PC-3 (cell line): Measurements from ENCODE around the gene PSPC1. TPM values are rescaled to one million over a fixed set of nuclear protein-coding genes. Genes with fewer than 3 reads are reported as not detected.
A peak's percentile ranks its signal among the peaks of the same experiment; 100 is the strongest.

ENCODE experiments used
- ATAC-seq: fragments of 200-7000 bp; cut with Tn5 transposase; 2 replicates; pipeline ENCODE4 v1.9.1; 2020; ENCODE audit warnings: mild to moderate bottlenecking, moderate library complexity
- BruUV-seq: library from RNA; stranded (reverse); fragments of 400-500 nt; replicated peaks from 2 replicates; lab custom pipeline; 2021; lab: Mats Ljungman, UMichigan
- CTCF ChIA-PET: fragments of 300-600 bp; sonication (Branson Sonifier 250); formaldehyde crosslinking; loops from one replicate; lab custom pipeline; 2022; ENCODE audit warnings: antibody characterized with exemption; lab: Charles Lee
- POLR2A ChIA-PET: fragments of 300-600 bp; sonication (Branson Sonifier 250); formaldehyde crosslinking; loops from one replicate; lab custom pipeline; 2022; ENCODE audit warnings: antibody characterized with exemption; ENCODE audit not compliant: unreplicated experiment; lab: Charles Lee
- DNase-seq: peaks from one replicate; pipeline ENCODE4 v3.0.0-alpha.2; 2015
- H2AFZ ChIP-seq: fragments of 300-600 bp; sonication (generic); 2 replicates; pipeline ENCODE4 v1.6.0; 2016; ENCODE audit warnings: antibody characterized with exemption, low read length
- H3F3A ChIP-seq: fragments of 300-600 bp; sonication (generic); one replicate; pipeline ENCODE4 v1.6.0; 2017; ENCODE audit warnings: antibody characterized with exemption, low read length, control low read depth, mild to moderate bottlenecking; ENCODE audit not compliant: unreplicated experiment
- H3K27ac ChIP-seq: fragments of 300-600 bp; sonication (generic); 2 replicates; pipeline ENCODE4 v1.5.1; 2016; ENCODE audit warnings: mild to moderate bottlenecking, low read length
- H3K27me3 ChIP-seq: fragments of 300-600 bp; sonication (generic); 2 replicates; pipeline ENCODE4 v1.6.1; 2016; ENCODE audit warnings: low read length, mixed read lengths
- H3K36me3 ChIP-seq: fragments of 300-600 bp; sonication (generic); 2 replicates; pipeline ENCODE4 v1.6.1; 2016; ENCODE audit warnings: low read depth, mixed run types, low read length, mixed read lengths
- H3K4me1 ChIP-seq: fragments of 300-600 bp; sonication (generic); 2 replicates; pipeline ENCODE4 v1.5.1; 2016; ENCODE audit warnings: low read length; ENCODE audit not compliant: insufficient read depth
- H3K4me2 ChIP-seq: fragments of 300-600 bp; sonication (generic); 2 replicates; pipeline ENCODE4 v1.6.0; 2016; ENCODE audit warnings: low read length
- H3K4me3 ChIP-seq: fragments of 300-600 bp; sonication (generic); 2 replicates; pipeline ENCODE4 v1.5.1; 2016; ENCODE audit warnings: mild to moderate bottlenecking, low read length, mixed read lengths
- H3K79me2 ChIP-seq: fragments of 300-600 bp; sonication (generic); 2 replicates; pipeline ENCODE4 v1.6.1; 2017; ENCODE audit warnings: low read length, mixed read lengths
- H3K9ac ChIP-seq: fragments of 300-600 bp; sonication (generic); 2 replicates; pipeline ENCODE4 v1.6.0; 2016; ENCODE audit warnings: mild to moderate bottlenecking, low read length
- H3K9me2 ChIP-seq: fragments of 300-600 bp; sonication (generic); replicated peaks from 2 replicates; pipeline ENCODE4 v1.6.1; 2016; ENCODE audit warnings: mixed run types, low read length, mixed read lengths
- H3K9me3 ChIP-seq: fragments of 300-600 bp; sonication (generic); 2 replicates; pipeline ENCODE4 v1.6.1; 2016; ENCODE audit warnings: low read length, mixed read lengths
- H4K20me1 ChIP-seq: fragments of 300-600 bp; sonication (generic); 2 replicates; pipeline ENCODE4 v1.6.1; 2016; ENCODE audit warnings: low read length, mixed read lengths
- EZH2 ChIP-seq: fragments of 300-600 bp; sonication (generic); IDR thresholded peaks from one replicate; pipeline ENCODE4 v1.6.1; 2017; ENCODE audit warnings: antibody characterized with exemption, mild to moderate bottlenecking, low read length; ENCODE audit not compliant: unreplicated experiment
- EZH2phosphoT487 ChIP-seq: fragments of 300-600 bp; sonication (generic); IDR thresholded peaks from 2 replicates; pipeline ENCODE4 v1.6.1; 2018; ENCODE audit warnings: mild to moderate bottlenecking, antibody characterized with exemption, low read length, borderline replicate concordance
- intact Hi-C: fragments of 100-400 bp; cut with micrococcal nuclease; formaldehyde crosslinking; loops from 2 replicates; pipeline ENCODE4 v1.9.0; 2023
- total RNA-seq: library from RNA; depleted of rRNA; stranded (reverse); fragments of >200 nt; gene quantifications from 2 replicates; pipeline ENCODE4 v1.2.3, GENCODE V29; 2014
- TF ChIP-seq, protein P1 (sequence below): fragments of 300-600 bp; sonication (generic); conservative IDR thresholded peaks from 2 replicates; pipeline ENCODE4 v1.5.1; 2017; ENCODE audit warnings: antibody characterized with exemption, low read depth, mild to moderate bottlenecking, low read length

PSPC1 gene
- total RNA-seq, 1 experiment from 2014 or later, result 121 TPM

DNA sequence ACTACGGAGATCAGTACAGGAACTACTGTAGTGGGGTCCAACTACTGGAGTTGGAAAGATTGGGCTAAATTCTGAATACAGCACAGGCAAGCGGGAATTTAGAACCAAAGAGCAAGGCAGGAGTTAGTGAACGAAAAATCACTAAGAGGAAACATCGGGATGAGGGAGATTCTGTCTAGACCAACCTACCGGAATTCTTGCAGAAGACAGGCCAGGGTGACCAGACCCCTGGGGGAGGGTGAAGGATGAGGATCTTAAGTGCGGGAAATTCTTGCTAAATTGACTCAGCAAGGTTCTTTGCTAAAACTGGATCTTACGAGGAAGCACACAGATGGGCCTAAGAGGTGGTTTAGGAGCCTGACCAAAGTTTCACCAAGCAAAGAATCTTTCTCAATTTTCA lies 13.2 kb upstream of the PSPC1 start:
- H3K4me3 ChIP-seq, result no peak overlapping the region
- H3K27me3 ChIP-seq, result no peaks in the 10 kb centered on the region
- H3K79me2 ChIP-seq, result no peaks in the 10 kb centered on the region
- no peaks in the 10 kb centered on the region for H3K36me3 ChIP-seq
- peaks cover 29% of the 10 kb centered on the region for H3K4me1 ChIP-seq
- DNase-seq (no peak), ATAC-seq (no peak)
- ChIA-PET CTCF (no interaction called here), POLR2A (no interaction called here)
- intact Hi-C loops, result no loop called here
- H3K27ac ChIP-seq, result peak overlapping the region; percentile 98
- TF ChIP-seq EZH2, result no peak
- TF ChIP-seq, protein P1, sequence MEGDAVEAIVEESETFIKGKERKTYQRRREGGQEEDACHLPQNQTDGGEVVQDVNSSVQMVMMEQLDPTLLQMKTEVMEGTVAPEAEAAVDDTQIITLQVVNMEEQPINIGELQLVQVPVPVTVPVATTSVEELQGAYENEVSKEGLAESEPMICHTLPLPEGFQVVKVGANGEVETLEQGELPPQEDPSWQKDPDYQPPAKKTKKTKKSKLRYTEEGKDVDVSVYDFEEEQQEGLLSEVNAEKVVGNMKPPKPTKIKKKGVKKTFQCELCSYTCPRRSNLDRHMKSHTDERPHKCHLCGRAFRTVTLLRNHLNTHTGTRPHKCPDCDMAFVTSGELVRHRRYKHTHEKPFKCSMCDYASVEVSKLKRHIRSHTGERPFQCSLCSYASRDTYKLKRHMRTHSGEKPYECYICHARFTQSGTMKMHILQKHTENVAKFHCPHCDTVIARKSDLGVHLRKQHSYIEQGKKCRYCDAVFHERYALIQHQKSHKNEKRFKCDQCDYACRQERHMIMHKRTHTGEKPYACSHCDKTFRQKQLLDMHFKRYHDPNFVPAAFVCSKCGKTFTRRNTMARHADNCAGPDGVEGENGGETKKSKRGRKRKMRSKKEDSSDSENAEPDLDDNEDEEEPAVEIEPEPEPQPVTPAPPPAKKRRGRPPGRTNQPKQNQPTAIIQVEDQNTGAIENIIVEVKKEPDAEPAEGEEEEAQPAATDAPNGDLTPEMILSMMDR, result no peak
- no peak for TF ChIP-seq EZH2phosphoT487
- H3K9ac ChIP-seq, result peak overlapping the region; percentile 75
- no peaks in the 10 kb centered on the region for H3K9me2 ChIP-seq
- BruUV-seq, result no TSS peak
- no peaks in the 10 kb centered on the region for H3F3A ChIP-seq
- H3K9me3 ChIP-seq, result no peaks in the 10 kb centered on the region
- no peak overlapping the region for H3K4me2 ChIP-seq
- no peaks in the 10 kb centered on the region for H4K20me1 ChIP-seq
- H2AFZ ChIP-seq, result no peak overlapping the region

DNA sequence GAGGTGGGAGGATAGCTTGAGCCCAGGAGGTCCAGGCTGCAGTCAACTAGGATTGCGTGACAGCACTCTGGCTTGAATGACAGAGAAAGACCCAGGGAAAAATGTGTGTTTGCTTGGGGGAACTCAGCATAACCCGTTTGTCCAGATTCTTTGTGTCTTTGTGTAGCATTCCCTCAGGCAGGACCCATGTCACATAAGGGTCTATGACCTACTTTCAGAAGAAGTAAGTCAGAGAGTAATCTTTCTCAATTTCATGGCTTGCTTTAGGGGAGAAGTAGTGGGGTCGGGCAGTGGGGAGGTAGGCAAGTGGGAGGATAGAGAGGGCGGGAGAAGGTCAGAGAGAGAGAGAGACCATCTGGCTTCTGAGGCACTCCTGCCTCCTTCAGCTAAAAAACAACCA lies 11.9 kb upstream of the PSPC1 start:
- CTCF ChIA-PET, result no interaction called here
- no peaks in the 10 kb centered on the region for H3F3A ChIP-seq
- peak overlapping the region; percentile 75 for H3K9ac ChIP-seq
- peak overlapping the region; percentile 51 for H3K4me3 ChIP-seq
- intact Hi-C loops, result no loop called here
- H3K9me3 ChIP-seq, result no peaks in the 10 kb centered on the region
- peak overlapping the region; percentile 86 for H3K4me2 ChIP-seq
- no peaks in the 10 kb centered on the region for H3K36me3 ChIP-seq
- POLR2A ChIA-PET, result no interaction called here
- no peak overlapping the region for H2AFZ ChIP-seq
- H3K9me2 ChIP-seq, result no peaks in the 10 kb centered on the region
- BruUV-seq, result no TSS peak
- peak overlapping the region; percentile 98 for H3K27ac ChIP-seq
- H3K27me3 ChIP-seq, result no peaks in the 10 kb centered on the region
- ATAC-seq (peak; percentile 81), DNase-seq (peak; percentile 99)
- TF ChIP-seq, protein P1, result no peak
- TF ChIP-seq EZH2phosphoT487, result no peak
- TF ChIP-seq EZH2, result no peak
- H3K79me2 ChIP-seq, result no peaks in the 10 kb centered on the region
- H4K20me1 ChIP-seq, result no peaks in the 10 kb centered on the region
- H3K4me1 ChIP-seq, result peaks cover 29% of the 10 kb centered on the region

DNA sequence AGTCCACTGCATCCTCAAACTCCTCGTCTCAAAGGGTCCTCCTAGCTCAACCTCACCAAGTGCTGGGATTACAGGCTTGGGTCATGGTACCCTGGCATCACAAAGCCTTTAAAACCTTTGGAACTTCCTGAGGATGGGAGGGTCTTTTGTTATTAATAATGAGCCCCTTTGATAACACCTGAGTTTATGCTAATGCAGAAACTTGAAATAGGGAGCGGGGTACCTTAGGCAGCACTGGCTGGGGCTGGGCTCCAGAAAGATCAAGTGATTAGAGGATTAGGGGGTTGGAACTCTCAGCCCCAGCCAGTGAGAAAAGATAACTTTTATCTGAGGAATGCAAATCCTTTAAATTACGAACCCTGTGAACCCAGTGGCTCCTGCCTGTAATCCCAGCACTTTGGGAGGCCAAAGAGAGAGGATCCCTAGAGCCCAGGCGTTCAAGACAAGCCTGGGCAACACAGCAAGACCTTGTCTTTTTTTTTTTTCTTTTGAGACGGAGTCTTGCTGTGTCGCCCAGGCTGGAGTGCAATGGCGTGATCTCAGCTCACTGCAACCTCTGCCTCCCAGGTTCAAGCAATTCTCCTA lies 9.3 kb upstream of the PSPC1 start:
- CTCF ChIA-PET, result no interaction called here
- H4K20me1 ChIP-seq, result no peaks in the 10 kb centered on the region
- intact Hi-C loops, result no loop called here
- H3K4me3 ChIP-seq, result no peak overlapping the region
- POLR2A ChIA-PET, result no interaction called here
- TF ChIP-seq EZH2phosphoT487, result no peak
- TF ChIP-seq, protein P1, result no peak
- TF ChIP-seq EZH2, result no peak
- peaks cover 29% of the 10 kb centered on the region for H3K4me1 ChIP-seq
- no peaks in the 10 kb centered on the region for H3K79me2 ChIP-seq
- H3F3A ChIP-seq, result no peaks in the 10 kb centered on the region
- H3K27me3 ChIP-seq, result no peaks in the 10 kb centered on the region
- H3K4me2 ChIP-seq, result no peak overlapping the region
- H3K9me2 ChIP-seq, result no peaks in the 10 kb centered on the region
- H3K36me3 ChIP-seq, result no peaks in the 10 kb centered on the region
- no peaks in the 10 kb centered on the region for H3K9me3 ChIP-seq
- DNase-seq (no peak), ATAC-seq (no peak)
- H2AFZ ChIP-seq, result no peak overlapping the region
- H3K9ac ChIP-seq, result no peak overlapping the region
- H3K27ac ChIP-seq, result no peak overlapping the region
- no TSS peak for BruUV-seq
